Stimulated activated CD8-positive, alpha-beta memory T cell treated with anti-CD3 and anti-CD28 coated beads, Interleukin-7, amount 100 ng/mL, for 24 hours (primary cell): ENCODE measurements around the gene PTPRN2.
"Not testable (repeated sequence)": the region's sequence is repeated elsewhere in the genome, so short reads cannot be mapped to it uniquely, and the experiment has no call there.

Source experiments
- DNase-seq: peaks from one replicate; pipeline ENCODE4 v3.0.0-alpha.2; 2020; ENCODE audit warnings: low read depth

PTPRN2 gene

DNA sequence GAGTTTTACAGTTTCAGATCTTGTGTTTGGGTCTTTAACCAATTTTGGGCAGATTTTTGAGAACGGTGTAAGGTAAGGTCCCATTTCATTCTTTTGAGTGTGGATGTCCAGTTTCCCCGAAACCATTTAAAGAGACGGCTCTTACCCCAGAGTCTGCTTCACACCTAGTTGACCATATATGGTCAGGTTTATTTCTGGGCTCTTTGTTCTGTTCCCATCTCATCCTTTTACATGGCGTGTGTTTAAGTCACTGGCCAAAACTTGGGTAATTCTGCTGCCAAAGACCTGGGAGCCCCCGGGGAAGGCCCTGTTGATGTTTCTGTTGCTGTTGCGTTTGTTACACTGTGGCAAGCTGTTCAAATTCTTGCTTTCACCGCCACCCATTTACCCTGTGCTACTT lies 120.1 kb downstream of the PTPRN2 start:
- no peak for DNase-seq

DNA sequence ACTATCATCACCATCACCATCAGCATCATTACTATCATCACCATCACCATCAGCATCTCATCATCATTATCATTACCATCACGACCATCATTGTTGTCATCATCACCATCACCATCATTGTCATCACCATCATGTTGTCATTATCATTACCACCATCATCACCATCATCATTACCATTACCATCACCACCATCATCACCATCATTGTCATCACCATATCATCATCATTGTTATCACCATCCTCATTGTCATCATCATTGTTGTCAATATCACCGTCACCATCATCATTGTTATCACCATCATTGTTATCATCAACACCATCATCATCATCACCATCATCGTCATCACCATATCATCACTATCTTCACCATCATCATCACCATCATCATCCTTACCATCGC lies 124.3 kb downstream of the PTPRN2 start:
- no peak for DNase-seq

DNA sequence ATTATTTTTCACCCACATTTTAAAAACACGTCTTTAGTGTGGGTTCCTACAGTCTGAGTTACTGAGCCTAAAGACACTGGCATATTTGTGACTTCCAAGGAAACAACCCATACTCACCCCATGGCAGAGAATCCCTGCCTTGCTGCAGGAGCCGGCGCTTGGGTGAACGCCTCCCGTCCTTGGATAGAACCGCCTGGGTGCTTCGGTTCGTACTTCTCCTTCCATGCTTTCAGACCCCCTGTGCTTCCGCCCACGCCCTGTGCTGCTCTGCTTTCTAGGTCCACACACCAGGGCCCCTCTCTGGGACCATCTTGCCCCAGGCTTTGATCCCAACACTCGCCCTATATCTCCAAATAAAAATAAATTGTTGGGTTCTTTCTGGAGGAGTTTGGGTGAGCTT lies 125.8 kb downstream of the PTPRN2 start:
- DNase-seq = no peak

DNA sequence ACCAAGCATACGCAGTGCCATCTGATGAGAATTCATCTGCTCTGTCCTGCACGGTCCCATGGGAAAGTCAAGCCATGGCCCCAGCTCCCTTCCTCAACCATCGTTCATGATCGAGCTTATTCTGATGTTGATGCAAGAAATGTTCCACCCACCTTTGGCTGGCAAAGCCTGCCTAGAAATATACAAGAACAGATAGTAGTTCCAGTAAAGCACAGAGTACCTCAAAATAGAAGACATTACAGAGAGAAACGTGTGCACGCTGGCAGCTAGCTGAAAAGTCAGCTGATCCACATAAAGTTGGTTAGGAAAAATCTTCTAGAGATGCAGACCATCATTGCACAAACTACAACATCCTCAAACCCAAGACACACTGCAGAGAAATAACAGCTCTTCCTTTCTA lies 127.0 kb downstream of the PTPRN2 start:
- no peak for DNase-seq

DNA sequence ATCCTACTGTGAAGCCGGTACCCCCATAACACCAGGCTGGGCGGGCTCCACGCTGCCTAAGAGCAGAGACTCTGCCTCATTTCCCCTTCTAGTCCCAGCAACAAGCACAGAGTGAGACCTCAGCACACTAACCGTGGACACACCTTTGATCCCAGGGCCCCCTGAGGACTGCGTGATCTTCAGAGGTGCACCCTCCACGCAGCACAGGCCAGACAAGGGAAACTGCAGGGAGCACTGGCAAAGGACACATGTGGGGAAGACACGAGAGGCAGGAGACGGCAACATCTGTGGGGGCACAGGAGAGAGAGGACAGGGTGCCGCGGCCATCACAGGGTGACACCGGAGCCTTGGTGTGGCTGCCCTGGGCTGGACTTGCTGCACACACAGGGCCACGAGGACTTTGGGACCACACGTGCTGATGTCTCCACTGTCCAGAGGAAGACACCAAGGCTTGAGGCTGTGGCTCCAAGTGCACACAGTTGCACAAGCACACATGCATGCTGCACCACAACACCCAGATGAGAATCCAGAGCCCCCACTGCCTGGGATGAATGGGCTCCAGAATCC lies 128.8 kb downstream of the PTPRN2 start:
- no peak for DNase-seq

DNA sequence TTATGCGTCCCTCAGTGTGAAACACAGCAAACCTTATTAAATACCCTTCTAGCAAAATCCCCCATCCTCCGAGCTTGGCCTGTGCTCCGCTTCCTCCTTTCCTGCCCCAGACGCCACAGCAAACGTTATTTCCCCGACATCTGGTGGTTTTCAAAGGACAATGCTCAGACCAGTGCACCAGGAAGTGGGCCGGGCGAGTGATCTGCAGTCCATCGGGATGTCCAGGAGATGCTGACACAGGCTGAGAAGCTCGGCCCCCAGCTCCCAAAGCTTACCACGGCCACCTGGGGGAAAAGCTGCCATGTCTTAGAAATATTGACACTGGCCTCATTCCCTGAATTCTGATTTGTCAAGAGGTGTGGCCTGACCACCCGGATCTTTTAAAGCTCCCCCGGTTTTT lies 129.5 kb downstream of the PTPRN2 start:
- DNase-seq = no peak

DNA sequence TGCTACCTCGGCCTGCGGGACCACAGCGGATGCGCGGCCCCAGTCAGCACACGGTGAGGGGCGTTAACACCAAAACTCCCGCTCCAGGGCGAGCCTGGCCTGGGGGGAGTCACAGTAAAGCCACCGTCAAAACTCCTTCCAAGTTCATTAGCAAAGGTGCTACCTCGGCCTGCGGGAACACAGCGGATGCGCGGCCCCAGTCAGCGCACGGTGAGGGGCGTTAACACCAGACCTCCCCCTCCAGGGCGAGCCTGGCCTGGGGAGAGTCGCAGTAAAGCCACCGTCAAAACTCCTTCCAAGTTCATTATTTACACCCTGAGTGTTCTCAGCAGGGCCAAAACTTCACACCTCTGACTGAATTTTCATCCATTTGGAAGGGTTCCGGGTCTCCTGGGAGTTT lies 130.0 kb downstream of the PTPRN2 start:
- DNase-seq = not testable (repeated sequence)

DNA sequence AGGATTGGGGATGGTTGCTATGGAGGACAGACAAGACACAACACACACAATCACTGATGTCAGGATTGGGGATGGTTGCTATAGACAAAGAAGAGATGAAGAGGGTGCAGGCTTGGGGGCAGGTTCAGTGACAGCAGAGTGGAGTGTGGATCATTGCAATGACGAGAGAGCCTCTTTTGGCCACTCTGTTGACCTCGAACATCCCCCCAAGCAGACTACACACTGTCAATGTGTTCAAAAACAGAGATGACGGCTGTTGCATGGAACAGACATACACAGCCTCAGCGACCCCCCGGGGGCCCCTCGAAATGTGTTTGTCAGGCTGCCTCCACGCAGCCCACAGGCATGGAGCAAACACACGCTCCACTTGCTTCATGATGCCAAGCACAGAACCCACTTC lies 133.0 kb downstream of the PTPRN2 start:
- DNase-seq = no peak

DNA sequence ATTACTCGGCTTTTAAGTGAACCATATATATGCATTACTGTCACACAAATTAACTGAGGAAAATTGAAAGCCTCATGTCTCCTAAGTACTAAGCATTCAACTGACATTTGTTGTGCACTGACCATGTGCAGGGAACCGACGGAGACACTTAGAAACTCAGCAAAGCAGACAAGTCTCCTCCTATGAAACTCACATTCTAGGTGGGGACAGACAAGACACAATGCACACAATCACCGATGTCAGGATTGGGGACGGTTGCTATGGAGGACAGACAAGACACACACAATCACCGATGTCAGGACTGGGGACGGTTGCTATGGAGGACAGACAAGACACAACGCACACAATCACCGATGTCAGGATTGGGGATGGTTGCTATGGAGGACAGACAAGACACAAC lies 134.0 kb downstream of the PTPRN2 start:
- DNase-seq = no peak

DNA sequence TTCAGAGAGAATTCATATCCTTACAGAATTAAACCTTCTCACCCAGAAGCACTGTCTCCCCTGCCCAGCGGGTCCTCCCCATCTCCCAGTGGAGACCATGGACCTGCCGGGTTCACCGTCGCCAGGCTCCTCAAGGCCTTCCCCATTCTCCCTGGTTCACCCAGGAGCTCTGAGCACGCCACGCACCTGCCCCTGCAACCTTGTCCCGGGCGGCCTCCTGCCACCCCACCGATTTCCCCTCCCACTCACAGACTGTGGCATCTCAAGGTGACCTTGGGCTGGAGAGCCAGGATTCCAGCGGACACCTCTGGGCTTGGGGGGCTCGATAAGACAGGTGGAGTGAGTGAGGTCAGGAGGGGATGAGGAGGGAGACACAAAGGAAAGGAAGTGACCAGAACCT lies 135.3 kb downstream of the PTPRN2 start:
- no peak for DNase-seq

DNA sequence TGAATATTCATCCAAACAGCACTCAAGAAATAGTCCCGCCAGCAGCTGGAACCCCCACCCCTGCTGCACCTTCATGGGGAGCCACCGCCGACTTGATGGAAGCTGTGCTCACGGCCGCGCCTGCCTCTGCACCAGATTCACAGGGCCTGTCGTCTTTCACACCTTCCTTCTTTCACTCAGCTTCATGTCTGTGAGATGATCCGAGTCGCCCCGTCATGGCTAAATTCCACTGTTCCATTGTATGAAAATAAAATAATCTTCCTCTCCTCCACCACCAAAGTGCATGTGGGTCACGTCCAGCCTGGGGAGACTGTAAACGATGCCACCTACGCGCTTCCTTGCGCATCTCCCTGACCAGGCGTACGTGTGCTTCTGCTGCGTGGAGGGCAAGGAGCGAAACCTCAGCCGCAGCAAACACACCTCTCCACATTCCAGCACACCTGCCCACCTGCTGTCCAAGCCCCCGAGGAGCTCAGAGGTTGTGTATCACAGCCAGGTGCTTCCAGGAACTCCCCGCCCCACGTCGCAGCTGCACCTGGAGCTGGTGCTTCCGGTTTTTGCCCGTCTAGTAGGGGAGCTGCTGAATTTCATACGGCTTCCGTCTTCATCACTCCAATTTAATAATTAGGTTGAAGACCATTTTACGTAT lies 137.0 kb downstream of the PTPRN2 start:
- no peak for DNase-seq

DNA sequence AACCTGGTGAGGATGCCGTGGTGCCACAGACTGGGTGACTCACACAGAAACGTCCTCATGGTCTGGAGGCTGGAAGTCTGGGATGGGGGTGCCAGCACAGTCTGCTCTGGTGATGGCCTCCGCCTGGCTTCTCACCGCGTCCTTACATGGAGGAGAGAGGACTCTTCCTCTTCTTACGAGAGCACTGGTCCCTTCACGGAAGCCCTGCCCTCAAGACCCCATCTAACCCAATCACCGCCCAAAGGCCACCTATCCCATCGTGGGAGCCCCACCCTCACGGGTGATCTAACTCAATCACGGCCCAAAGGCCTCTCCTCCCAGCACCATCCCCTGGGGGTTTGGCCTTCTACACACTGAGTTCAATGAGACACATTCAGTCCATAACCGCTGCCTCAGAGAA lies 137.7 kb downstream of the PTPRN2 start:
- no peak for DNase-seq

DNA sequence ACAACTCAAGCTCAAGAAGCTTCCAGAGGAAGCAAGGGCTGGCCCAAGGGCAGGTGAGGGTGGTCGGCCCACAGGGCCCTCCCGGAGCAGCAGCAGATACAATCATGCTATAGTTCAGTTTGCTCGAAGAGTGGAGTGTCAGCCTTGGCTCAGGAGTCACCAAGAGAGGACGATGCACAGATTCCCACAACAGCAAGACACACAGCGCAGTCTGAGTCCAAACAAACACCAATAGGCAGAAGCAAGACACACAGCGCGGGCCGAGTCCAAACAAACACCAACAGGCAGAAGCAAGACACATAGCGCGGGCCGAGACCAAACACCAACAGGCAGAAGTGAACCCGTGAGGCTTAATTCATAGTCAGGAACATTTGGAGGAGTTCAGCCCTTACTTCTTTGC lies 138.4 kb downstream of the PTPRN2 start:
- DNase-seq = no peak

DNA sequence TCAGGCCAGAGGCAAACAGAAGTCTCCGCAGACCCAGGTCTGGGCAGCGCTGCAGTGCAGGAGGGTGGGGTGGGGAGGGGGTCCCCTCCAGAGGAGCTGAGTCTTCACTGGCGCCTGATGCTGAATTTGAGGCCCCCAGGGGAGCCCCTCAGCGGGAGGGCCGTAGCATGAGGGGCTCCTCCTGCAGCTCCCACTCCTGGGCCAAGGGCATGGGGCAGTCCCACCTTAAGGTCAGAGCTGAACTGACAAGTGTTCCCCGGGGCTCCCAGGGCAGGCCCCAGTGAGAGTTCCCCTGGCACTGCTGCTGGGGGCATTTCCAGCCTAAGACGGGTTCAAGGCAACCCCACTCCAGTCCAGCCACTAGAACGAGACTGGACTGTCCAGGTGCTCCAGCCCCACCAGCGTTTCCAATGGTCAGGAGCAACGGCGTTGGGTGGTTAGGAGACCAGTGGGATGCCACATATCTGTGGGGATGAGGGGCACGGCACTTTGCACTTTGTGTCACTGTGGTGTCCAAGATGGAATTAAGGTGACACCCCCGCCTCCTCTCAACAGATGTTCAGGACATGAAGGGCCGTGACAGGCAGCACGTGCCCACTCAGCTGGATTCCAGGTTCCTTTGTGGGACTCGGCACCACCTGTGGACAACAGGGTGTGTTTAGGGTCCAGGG lies 139.1 kb downstream of the PTPRN2 start:
- DNase-seq = no peak

DNA sequence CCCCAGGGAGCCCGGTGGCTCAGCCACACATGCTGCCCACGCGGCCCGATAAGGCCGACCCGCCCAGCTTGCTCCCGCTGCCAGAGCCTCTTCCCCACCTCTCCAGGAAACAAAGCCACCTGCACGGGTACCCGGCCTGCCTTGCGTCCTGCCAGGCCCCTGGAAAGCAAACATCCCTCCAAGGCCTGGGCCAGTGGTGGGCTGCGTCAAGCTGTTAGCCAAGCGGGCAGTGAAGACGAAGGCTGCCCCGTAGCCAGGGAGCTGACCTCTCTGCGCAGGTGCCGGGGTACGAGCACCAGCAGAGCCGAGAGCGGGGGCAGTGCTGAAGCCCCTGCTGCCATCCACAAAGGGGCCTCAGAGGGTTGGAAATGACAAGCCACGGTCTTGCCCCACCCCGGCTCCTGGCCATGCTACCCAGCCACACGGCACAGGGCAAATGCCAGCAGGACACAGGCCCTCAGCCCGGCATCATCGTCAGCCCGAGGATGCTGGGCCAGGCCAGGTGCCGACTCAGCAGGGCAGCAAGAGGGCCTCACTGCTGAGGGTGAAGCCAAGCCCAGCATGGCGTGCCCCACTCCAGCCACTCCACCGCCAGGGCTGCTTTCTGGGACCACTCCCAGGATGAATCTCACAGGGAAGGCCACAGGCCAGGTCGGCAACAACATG lies 140.0 kb downstream of the PTPRN2 start:
- no peak for DNase-seq

DNA sequence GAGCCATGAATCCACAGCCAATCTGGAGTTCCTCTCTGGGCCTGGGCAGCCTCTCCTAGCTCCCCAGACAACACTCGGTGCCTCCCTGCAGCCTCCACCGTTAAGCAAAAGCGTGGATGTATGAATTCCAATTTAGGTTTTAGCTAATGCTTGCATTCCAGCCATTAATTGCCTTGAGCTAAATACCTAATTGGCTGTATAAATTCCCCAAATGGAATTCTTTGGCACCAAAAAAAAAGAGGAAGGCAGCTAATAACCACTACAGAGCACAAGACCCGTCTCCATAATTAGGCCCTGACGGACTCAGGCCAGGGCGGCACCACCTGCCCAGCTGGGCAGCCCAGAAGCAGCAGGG lies 140.5 kb downstream of the PTPRN2 start:
- DNase-seq = no peak

DNA sequence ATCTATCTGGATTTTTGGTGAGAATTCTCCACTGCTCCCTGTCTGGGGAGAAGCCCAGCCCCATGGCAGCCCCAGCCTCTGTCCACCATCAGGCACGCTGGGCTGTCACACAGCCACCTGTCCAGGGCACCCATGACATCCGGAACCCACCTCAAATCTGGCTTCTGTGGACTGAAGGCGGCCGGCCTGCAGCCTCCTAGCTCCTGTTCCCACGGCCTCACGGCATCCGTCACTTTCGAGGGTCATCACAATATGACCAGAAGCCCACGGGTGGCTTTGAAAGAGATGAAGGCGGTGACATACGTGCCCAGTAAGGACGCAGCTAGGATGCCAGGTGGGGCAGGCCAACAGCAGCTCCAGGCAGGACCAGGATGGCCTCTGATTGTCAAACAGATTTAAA lies 140.9 kb downstream of the PTPRN2 start:
- no peak for DNase-seq

DNA sequence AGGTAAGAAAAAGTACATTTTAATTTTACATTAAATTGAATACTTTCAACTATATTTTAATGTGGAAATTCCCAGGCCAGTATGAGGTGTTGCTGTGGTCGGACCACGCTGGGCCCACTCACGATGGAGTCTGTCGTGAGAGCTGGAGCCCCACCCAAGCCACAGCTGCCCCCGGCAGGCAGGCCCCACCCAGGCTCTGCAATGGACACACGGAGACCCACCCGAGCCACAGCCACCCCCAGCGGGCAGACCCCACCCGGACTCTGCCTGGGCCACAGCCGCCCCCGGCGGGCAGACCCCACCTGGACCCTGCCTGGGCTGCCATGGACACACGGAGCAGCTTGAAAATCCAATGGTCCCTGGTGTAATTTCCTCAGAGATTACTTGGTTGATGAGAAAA lies 141.3 kb downstream of the PTPRN2 start:
- no peak for DNase-seq

DNA sequence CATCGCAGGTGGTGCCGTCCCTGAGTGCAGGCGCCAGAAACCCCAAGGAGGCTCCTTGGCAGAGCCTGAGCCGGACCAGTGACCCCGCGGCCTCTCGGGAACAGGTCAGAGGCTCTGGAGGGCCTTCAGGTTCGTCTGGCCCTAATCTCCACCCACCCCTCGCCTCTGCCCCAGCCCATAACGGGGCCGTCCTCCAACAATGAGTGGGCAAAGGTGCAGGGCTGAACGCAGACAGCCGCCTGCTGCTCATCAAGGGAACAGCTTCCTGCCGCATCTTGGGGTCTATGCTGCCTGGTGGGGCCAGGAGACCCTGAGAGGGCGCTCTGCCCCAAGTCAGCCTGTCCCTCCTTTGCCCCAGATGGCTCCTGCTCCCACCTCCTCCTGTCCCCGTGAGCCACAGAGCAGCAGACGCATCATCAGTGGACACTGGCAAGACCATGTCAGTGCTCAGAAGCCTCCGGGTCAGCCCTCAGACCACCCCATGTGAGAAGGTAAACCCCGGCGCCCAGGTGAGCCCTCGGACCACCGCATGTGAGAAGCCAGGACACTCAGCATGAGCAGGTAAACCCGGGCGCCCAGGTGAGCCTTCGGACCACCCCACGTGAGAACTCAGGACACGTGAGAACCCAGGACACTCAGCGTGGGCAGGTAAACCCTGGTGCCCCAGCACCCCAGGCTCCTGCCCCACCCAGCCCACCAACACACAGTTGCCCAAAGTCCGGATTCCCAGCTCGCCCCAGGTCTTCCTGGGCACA lies 142.0 kb downstream of the PTPRN2 start:
- no peak for DNase-seq

DNA sequence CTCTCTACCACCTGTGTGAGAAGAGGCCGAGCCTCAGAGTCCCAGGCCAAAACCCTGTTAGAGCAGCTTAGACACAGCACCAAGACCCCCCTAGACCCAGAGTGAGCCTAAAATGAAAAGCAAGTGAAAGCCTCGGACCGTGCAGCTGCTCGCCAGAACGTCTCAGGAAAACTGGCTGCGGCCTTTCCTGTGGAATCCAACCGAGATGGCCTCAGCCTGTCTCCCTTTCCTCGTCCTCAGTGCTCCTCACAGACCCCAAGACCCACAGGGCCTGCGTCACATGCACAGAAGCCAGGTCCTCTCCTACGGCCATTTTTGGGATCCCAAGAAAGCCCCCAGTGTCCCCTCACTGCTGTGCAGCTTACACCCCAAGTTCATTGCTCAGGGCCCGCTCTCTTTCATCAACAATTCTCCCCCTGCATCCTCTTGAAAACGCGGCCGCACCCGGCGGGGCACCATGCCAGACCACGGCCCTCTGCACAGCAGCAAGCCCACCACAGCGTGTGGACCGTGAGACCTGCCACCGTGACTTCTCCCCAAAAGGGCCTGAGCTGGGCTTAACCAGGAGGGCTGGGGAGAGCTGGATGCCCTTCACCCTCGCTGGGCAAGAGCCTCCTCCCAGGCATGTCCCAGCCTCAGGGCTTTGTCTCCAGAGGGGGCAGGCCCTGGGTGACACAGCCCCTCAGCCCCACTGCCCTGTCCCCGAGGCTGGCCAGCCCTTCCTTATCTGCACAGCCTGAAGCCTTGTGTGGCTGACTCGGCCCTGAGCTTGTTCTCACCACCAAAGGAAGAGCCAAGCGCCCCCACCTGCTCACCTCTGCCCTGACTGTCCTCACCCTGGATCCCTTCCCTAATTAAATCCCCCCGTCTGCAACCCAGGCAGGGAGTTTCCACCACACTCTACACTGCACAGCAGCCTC lies 142.9 kb downstream of the PTPRN2 start:
- DNase-seq = no peak

DNA sequence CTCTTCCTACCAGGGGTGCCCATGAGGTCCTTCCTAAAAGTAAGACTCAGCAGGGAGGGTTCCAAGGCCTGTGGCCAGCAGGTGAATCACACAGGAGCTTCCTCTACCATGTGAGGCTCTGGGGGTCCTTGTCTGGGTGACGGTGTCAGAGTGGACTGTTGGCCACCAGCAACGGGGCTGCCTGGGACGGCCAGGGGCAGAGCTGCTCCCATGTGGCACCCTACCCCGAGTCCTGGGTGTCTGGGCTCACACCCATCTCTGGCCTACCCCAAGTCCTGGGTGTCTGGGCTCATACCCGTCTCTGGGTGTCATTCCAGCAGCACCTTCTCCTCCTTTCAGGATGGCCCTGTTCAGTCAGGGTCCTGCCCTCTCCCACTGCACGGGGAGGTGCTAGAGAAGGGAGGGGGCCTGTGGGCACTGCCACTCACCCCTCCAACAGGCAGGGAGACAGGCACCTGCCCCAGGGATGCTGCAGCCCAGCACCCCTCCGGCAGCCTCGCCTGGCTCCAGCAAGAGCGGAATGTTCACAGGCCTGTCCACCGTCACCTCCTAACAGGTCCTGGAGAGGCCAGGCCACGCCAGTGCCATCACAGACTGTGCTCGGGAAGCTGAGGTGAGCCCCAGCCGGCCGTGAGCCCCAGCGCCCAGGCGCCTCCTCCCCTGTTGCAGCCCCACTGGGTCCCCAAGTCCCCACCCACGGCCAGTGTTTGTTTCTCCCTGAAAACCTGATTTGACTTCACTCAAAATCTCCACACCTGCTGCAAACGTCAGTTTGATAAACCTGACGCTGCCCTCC lies 143.7 kb downstream of the PTPRN2 start:
- DNase-seq = no peak
